Left ventricle myocardium superior (tissue), 1 donor: ENCODE measurements around the gene RNF5. TPM values are rescaled to one million over a fixed set of nuclear protein-coding genes. Genes with fewer than 3 reads are reported as not detected.
"Not testable (repeated sequence)": the region's sequence is repeated elsewhere in the genome, so short reads cannot be mapped to it uniquely, and the experiment has no call there.

Experiments used
- ATAC-seq: fragments of 200-7000 bp; cut with Tn5 transposase; one replicate; pipeline ENCODE4 v1.9.1; 2020; ENCODE audit warnings: mild to moderate bottlenecking, moderate library complexity
- DNase-seq: peaks from one replicate; pipeline ENCODE4 v3.0.0-alpha.2; 2020
- intact Hi-C: fragments of 100-400 bp; cut with micrococcal nuclease; formaldehyde crosslinking; loops from one replicate; pipeline ENCODE4 v1.11.0; 2022
- total RNA-seq: library from RNA; stranded (reverse); fragmentation: NEBNext Ultra II Directional; extraction: Animal tissue kit (Norgen Biotek cat#: 25700); gene quantifications from one replicate; pipeline ENCODE4 v1.2.1, GENCODE V29; 2021
- donor health status: DM: no; HTN: yes; CAD: no; lungs with severe emphysema.

The RNF5 gene
- total RNA-seq, 1 donor from 2014 or later: 94.1 TPM

DNA sequence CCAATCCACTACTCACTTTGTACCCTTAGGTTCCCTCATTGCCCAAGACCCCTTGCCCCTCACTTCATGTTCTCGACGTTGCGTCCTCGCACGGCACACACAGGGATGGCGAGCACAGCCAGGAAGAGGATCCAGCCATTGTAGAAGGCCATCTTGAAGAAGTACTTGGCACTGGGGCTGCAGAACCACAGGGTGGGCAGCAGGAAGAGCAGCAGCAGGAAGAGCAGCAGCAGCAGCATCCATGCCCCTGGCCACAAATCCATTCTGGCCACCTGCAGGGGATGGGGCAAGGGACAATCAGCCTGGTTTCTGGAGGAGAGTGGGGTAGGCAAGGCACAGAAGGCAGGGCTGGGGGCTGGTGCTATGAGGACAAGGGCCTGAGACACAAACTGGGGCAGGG is 7.0 kb upstream of the RNF5 start:
- no peak for DNase-seq
- intact Hi-C loops: loop anchor here (10.0 kb wide), 1 partner anchor 46 kb away; the partner anchor contains the start of gene ATF6B
- no peak for ATAC-seq

GRCh38 chr6:32173051-32173727 is 5.0 kb upstream of the RNF5 start:
- intact Hi-C loops: loop anchor here (10.0 kb wide), 1 partner anchor 48 kb away; the partner anchor contains the start of gene ATF6B
- DNase-seq: no peak
- ATAC-seq: no peak

DNA sequence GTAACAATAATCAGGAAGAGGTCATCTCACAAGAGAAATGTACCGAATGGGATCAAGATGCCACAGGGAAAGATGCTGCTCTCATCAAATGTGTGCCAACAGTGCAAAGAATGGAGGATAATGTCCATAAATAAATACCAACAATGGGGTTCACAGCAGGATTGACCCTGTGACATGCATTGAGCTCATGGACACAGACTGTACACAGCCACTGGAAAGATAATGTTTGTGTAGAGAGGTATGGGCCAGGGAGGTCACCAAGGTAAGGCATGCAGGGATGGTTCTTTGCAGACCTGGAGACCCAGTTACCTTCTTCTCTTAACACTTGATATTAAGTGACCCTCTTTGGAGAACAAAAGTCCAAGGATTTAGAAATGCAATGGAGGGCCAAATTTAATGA is 3.8 kb upstream of the RNF5 start:
- DNase-seq (no peak), ATAC-seq (no peak)
- intact Hi-C loops: loop anchor here (10.0 kb wide), 1 partner anchor 50 kb away; the partner anchor contains the start of gene ATF6B

DNA sequence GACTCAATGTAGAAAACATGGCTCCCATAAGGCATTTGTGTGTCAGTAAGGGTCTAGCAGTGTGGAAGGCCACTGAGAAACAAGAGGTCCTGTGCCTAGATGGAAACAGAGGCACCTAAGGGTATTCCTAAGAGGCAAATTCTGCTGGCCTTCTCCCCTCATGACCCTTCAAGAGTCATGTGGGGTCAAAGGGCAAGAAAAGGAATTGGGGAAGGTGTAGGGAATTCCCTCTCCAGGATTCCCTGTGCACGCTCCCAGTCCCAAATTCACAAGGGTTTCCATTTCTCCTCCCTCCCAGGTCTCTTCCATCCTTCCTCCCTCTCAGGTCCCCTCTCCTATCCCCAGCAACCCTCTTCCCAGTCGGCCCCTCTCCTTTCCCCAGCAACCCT is 2.9 kb upstream of the RNF5 start:
- intact Hi-C loops: loop anchor here (10.0 kb wide), 1 partner anchor 51 kb away; the partner anchor contains the start of gene ATF6B
- ATAC-seq (no peak), DNase-seq (no peak)

- intact Hi-C loops: loop anchor here (10.0 kb wide), 1 partner anchor 51 kb away; the partner anchor contains the start of gene ATF6B
- peak; percentile 98 for DNase-seq
- ATAC-seq: peak; percentile 68
Measured at GRCh38 chr6:32175711-32176475, 2.3 kb upstream of the RNF5 start, which contains the start of gene AGPAT1. AGPAT1 (minus strand) TSS chr6:32176084; CDS start chr6:32171496, 4,588 bp downstream.

DNA sequence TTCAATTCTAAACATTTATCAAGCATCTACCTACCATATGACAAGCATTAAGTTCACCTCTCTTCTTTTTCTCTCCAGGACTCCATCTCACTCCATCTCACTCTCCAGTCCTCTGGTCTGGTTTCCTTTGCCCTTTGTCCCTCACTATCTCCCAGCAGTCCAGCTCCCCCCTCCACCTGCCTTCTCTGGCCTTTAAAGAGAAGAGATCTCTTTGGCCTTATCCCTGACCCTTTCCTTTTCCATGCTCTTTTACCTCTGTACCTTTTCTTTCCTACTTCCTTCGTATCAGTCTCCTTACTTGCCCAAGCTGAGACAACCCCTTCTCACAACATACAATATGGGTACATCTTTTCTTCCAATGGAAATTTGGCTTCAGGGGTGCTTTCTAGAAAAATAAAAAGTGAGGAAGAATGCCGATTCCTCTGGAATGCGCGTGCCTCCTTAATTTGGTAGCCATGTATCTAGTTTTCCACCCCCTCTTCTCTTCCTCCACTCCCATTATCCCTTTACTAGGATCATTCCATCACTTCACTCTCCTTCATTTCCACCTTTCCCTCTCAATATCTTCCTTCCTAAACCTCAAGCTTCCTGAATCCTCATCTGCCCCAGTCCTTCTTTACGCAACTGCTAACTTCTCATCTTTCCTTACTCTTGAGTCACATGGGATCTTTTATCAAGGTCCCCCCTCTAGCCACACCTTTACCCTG is 1.6 kb upstream of the RNF5 start:
- ATAC-seq: no peak
- intact Hi-C loops: loop anchor here (10.0 kb wide), 1 partner anchor 52 kb away; the partner anchor contains the start of gene ATF6B
- no peak for DNase-seq

DNA sequence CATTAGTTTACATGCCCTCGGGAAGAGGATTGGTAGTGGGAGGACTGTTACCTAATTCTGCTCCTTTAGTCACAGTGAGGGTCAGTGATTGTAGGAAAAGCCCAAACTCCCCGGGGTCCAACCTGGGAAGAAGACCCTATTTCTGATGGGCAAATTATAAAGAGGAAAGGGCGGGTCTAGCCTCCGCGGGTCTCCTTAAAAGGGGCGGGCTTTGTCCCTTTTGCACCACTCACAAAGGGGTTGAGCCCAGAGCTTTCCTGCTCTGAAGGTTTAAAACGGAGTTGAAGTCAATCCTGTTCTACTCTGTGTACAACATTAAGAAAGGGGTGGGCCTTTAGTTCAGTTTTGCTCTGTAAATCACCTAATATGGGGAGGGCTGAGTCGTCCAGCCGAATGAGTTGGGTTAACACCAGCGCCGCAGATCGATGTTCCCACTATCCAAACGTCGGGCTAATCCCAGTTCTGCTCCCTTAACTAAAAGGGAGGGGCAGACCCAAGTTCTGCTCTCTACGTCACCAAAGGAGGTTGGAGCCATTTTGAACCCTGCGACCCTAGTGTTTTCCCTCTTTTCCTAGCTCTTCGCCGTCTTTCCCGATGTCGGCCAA is 920 bp upstream of the RNF5 start:
- DNase-seq (no peak), ATAC-seq (peak; percentile 19)
- intact Hi-C loops: loop anchor here (10.0 kb wide), 1 partner anchor 52 kb away; the partner anchor contains the start of gene ATF6B

DNA sequence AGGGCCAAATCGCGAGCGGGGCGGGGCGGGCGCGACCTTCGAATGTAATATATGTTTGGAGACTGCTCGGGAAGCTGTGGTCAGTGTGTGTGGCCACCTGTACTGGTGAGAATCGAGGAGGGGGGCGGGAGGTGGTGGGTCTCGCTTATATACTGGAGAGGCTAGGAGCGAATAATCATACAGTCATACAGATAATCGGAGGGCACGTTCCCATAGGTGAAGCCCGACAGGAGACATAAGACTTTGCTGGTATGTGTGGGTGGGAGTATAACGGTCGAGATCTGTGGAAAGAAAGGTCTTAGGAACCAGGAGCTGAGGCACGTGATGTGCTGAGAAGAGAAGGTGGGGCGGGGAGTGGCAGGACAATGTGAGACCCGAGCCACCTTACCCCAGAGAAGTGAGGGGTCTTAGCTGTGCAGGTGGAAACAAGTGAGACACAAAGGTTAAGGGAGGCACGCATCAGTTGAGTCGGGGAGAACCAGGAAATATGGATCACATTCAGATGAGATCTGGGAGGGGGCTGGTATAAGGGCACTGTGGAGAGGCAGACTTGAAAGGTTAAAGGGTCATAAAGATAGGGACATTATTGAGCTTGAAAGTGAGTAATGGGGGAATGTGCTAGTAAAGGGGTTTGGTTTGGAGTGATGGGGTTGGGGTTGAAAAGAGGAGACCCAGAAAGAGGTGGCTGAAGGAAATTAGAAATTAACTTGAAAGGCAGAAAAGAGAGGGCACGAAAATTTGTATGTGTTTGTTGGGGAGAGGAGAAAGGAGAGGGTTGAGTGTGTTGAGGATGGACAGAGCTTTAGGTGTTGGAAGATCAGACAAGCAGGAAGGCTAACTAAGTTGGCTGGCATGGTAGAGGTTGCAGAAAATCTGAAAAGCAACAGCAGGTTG is 589 bp downstream of the RNF5 start:
- DNase-seq (no peak), ATAC-seq (no peak)
- intact Hi-C loops: loop anchor here (10.0 kb wide), 1 partner anchor 54 kb away; the partner anchor contains the start of gene ATF6B

GRCh38 chr6:32179766-32180405 is 1.7 kb downstream of the RNF5 start:
- intact Hi-C loops: loop anchor here (10.0 kb wide), 1 partner anchor 55 kb away; the partner anchor contains the start of gene ATF6B
- DNase-seq: no peak
- no peak for ATAC-seq

GRCh38 chr6:32181148-32181702 is 3.0 kb downstream of the RNF5 start:
- no peak for DNase-seq
- ATAC-seq: no peak
- intact Hi-C loops: no loop called here

- no peak for DNase-seq
- no peak for ATAC-seq
- intact Hi-C loops: no loop called here
Measured at GRCh38 chr6:32181915-32182529, 3.8 kb downstream of the RNF5 start.

- intact Hi-C loops: no loop called here
- no peak for ATAC-seq
- no peak for DNase-seq
Measured at GRCh38 chr6:32182555-32182981, 4.4 kb downstream of the RNF5 start.

- DNase-seq (no peak), ATAC-seq (no peak)
- intact Hi-C loops: no loop called here
Measured at GRCh38 chr6:32183030-32183429, 4.8 kb downstream of the RNF5 start.

GRCh38 chr6:32183483-32184083 is 5.4 kb downstream of the RNF5 start:
- ATAC-seq (no peak), DNase-seq (peak; percentile 47)
- intact Hi-C loops: no loop called here

DNA sequence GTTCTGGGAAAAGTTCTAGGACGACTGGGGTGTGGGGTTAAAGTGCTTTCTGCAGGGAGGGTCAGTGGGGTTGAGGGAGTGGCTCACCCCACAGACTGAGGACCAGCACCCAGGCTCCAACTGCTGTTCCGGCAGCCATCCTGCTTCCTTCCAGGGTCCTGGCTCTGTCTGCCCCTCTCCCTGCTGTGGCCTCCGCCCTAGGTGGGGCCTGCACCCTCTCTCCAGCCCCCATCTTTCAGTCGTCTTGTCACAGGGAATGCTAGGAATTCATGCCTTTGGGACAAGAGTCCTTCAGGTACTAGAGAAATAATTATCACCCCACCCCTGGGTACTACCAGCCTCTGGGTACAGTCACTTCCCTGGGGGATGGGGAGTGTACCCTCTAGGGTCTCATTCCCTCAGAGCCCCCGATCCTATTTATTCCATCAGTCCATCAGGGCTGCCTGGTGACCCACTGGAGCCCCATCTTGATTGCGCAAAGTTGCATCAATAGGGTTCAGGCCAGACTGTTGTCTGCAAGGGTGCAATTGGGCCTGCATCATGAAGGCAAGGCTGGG is 6.0 kb downstream of the RNF5 start, which contains the start of gene AGER:
Gene AGER (minus strand): TSS at position 170 of the 557 bp plus-strand sequence. CDS start 31 bp downstream, at position 139.
- DNase-seq (no peak), ATAC-seq (no peak)
- intact Hi-C loops: no loop called here

GRCh38 chr6:32185681-32186131 is 7.5 kb downstream of the RNF5 start:
- DNase-seq (peak; percentile 88), ATAC-seq (peak; percentile 67)
- intact Hi-C loops: not testable (repeated sequence)
